GM12865 (cell line): ENCODE results near the gene DEFB116.
"Not testable (repeated sequence)": the region's sequence is repeated elsewhere in the genome, so short reads cannot be mapped to it uniquely, and the experiment has no call there.

ENCODE experiments used
- DNase-seq: peaks from one replicate; pipeline ENCODE4 v3.0.0; 2010; ENCODE audit warnings: low read depth
- H3K4me3 ChIP-seq: 2 replicates; pipeline ENCODE4 v1.5.1; 2011; ENCODE audit warnings: mild to moderate bottlenecking, low read depth, low read length, control low read depth
- TF ChIP-seq, protein P1 (sequence below): IDR thresholded peaks from 2 replicates; pipeline ENCODE4 v1.5.1; 2011; ENCODE audit warnings: low read length, control low read depth, low read depth, inconsistent platforms; ENCODE audit not compliant: insufficient read depth; ENCODE audit errors: missing control alignments

Gene DEFB116, protein sequence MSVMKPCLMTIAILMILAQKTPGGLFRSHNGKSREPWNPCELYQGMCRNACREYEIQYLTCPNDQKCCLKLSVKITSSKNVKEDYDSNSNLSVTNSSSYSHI

DNA sequence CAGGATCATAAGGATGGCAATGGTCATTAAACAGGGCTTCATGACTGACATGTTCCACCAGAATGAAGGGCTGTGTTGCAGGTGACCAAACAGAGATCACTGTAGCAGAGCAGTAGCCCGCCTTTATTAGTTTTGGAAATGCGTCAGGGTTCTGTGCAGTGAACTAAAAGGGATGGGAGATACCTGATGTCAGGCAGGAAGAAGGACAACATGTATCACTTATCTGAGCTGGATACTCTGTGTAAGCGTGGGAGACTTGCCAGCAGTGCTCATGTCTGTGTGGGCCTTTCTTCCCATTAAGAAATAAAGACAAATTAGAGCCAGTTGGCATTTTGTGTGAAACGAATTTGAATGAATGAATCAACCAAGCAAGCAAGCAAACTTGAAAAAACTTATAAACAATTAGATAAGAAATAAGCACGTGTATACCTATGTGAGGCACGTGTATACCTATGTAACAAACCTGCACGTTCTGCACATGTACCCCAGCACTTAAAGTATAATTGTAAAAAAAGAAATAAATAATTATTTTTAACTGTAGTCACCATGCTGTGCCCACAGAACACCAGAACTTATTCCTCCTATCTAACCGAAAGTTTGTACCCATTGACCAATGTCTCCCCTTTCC is at the start of gene DEFB116:
Gene DEFB116 (minus strand): TSS at position 51 of the 628 bp plus-strand sequence. CDS start 0 bp downstream, at position 51.
- no peak for DNase-seq
- TF ChIP-seq, protein P1, sequence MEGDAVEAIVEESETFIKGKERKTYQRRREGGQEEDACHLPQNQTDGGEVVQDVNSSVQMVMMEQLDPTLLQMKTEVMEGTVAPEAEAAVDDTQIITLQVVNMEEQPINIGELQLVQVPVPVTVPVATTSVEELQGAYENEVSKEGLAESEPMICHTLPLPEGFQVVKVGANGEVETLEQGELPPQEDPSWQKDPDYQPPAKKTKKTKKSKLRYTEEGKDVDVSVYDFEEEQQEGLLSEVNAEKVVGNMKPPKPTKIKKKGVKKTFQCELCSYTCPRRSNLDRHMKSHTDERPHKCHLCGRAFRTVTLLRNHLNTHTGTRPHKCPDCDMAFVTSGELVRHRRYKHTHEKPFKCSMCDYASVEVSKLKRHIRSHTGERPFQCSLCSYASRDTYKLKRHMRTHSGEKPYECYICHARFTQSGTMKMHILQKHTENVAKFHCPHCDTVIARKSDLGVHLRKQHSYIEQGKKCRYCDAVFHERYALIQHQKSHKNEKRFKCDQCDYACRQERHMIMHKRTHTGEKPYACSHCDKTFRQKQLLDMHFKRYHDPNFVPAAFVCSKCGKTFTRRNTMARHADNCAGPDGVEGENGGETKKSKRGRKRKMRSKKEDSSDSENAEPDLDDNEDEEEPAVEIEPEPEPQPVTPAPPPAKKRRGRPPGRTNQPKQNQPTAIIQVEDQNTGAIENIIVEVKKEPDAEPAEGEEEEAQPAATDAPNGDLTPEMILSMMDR, result no peak
- no peak within 1 kb of the TSS for H3K4me3 ChIP-seq

DNA sequence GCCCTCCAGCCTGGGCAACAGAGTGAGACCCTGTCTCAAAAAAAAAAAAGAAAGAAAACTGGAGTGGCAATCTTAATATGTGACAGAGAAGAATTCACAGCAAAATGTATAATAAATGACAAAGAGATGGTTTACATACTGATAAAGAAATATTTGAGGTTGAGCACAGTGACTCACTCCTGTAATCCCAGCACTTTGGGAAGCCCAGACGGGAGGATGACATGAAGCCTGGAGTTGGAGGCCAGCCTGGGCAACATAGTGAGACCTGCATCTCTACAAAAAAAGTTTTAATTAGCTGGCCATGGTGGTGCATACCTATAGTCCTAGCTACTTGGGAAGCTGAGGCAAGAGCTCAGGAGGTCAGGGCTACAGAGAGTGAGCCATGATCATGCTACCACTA is 47.6 kb upstream of the DEFB116 start:
- TF ChIP-seq, protein P1, result no peak
- H3K4me3 ChIP-seq, result no peak overlapping the region
- no peak for DNase-seq

DNA sequence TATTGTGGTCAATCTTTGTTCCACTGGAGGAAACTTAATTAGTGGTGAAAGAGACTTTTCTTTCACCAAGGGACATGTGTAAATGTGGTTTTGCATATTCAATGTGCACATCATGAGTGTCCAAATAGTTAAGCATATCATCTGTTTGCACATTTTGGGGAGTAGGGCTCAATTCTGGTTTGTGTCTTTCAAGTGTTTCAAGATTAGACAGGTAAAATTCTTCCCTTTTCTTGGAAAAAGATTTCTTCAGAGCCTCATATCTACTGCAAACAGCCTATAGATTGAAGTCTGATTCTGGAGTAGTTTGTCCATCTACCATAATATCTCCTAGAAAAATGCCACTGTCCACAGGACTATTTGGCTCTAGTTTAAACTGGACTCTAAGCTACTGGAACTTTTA is 33.1 kb upstream of the DEFB116 start:
- TF ChIP-seq, protein P1, result no peak
- DNase-seq, result no peak
- no peak overlapping the region for H3K4me3 ChIP-seq

DNA sequence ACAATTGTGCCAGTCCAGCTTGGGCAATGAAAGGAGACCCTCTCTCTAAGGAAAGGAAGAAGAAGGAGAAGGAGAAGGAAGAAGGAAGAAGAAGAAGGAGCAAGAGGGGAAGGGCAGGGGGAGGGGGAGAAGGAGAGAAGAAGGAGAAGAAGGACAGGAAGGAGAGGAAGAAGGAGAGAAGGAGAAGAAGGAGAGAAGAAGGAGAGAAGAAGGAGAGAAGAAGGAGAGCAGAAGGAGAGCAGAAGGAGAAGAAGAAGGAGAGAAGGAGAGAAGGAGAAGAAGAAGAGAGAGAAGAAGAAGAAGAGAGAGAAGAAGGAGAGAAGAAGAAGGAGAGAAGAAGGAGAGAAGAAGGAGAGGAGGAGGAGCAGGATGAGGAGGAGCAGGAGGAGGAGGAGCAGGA is 22.5 kb upstream of the DEFB116 start:
- TF ChIP-seq, protein P1, result no peak
- no peak for DNase-seq
- no peak overlapping the region for H3K4me3 ChIP-seq

DNA sequence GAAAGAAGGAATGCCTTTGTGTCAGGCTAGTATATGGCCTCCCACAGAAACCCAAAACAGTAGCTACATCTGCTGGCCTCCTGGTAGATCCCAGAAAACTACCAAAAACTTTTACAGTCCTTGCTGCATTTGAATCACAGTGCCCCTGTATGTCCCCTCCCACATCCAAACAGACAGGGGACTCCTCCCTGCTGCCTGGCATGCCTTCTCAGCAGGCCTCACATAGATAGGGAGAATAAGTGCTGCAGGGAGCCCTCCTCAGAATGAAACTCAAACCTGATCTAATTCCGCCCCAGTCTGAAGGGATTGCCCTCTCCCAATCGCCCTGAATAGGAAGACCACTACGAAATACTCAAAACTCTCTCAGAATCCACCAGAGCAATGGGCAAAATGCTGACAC is 14.1 kb upstream of the DEFB116 start:
- TF ChIP-seq, protein P1, result no peak
- no peak for DNase-seq

DNA sequence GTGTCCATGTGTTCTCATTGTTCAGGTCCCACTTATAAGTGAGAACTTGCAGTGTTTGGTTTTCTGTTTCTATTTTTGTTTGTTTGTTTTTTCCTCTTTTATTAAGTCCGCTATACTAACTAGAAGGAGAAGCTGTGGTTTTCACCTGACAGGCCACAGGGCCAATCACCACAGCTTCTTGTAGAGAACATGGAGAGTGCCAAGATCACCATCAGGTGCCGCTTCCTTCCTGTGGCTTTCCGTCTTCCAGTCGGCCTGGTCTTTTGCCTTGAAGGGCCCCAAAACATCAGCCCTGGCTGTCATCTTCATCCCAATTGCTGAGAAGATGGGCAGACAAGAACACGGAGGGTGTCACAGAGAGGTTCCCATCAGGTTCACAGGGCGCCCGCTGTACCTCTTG is 23.4 kb downstream of the DEFB116 start:
- DNase-seq, H3K4me3 ChIP-seq: not testable (repeated sequence)

More for the DNA sequence above, 14.1 kb upstream of the DEFB116 start:
- H3K4me3 ChIP-seq, result no peak overlapping the region

DNA sequence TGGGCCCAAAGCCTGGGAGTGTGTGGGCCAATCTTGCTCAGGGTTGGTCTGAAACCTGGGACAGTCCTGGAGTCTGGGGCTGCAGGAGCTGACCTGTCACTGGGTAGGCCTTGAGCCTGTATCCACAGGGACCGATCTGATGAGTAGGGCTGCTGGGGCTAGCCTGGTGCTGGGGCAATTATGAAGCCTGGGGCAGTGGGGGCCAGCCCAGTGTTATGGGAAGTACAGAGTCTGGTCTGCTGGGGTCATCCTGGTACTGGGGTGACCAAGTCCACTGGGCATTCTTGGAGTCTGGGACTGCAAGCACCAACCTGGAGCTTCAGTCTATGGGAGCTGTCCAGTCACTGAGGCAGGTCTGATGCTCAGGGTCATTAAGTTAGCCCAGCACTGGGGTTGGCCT is 30.2 kb downstream of the DEFB116 start:
- DNase-seq, result no peak
- H3K4me3 ChIP-seq, result no peak overlapping the region
- TF ChIP-seq, protein P1, result no peak
